Activated T-helper 1 cell treated with Interleukin-2 at 50 U/mL for 16 hours (primary cell): ENCODE results near the gene SBDS.

ENCODE experiments used
- DNase-seq: peaks from one replicate; pipeline ENCODE4 v3.0.0-alpha.2; 2020; ENCODE audit warnings: low read depth

The SBDS gene

GRCh38 chr7:66937940-66938339 is 57.4 kb downstream of the SBDS start:
- no peak for DNase-seq
